Type B pancreatic cell (in vitro differentiated cells): ENCODE measurements around the gene SLTM. TPM values are rescaled to one million over a fixed set of nuclear protein-coding genes. Genes with fewer than 3 reads are reported as not detected.
A peak's percentile ranks its signal among the peaks of the same experiment; 100 is the strongest.

Experiments used
- DNase-seq: peaks from one replicate; pipeline ENCODE4 v3.0.0; 2021; ENCODE audit warnings: mixed read lengths; ENCODE audit not compliant: unreplicated experiment; ENCODE audit errors: extremely low spot score
- H3K27ac Mint-ChIP-seq: 2 replicates; pipeline ENCODE4 v1.8.0; 2021; ENCODE audit warnings: mild to moderate bottlenecking, mixed read lengths
- H3K27me3 Mint-ChIP-seq: 2 replicates; pipeline ENCODE4 v1.8.0; 2021; ENCODE audit warnings: mixed read lengths
- H3K36me3 Mint-ChIP-seq: 2 replicates; pipeline ENCODE4 v1.8.0; 2021; ENCODE audit warnings: mixed read lengths
- H3K4me1 Mint-ChIP-seq: one replicate; pipeline ENCODE4 v1.8.0; 2021; ENCODE audit warnings: mixed read lengths; ENCODE audit not compliant: unreplicated experiment
- H3K4me3 Mint-ChIP-seq: 2 replicates; pipeline ENCODE4 v1.8.0; 2021; ENCODE audit warnings: mild to moderate bottlenecking, mixed read lengths
- H3K9me3 Mint-ChIP-seq: 2 replicates; pipeline ENCODE4 v1.8.0; 2021; ENCODE audit warnings: mixed read lengths
- CTCF ChIP-seq: fragments of 200-600 bp; sonication (generic); conservative IDR thresholded peaks from 2 replicates; pipeline ENCODE4 v1.5.0; 2021; ENCODE audit warnings: antibody characterized with exemption, mild to moderate bottlenecking
- total RNA-seq: library from RNA; stranded (reverse); gene quantifications from 2 replicates; pipeline ENCODE4 v1.2.1, GENCODE V29; 2021; ENCODE audit warnings: low replicate concordance

The SLTM gene
- total RNA-seq, 1 donor from 2014 or later = 103 TPM

- Mint-ChIP-seq H3K9me3 (no peaks in the 10 kb centered on the region), H3K27ac (no peak overlapping the region), H3K4me3 (no peak overlapping the region), H3K36me3 (peaks cover 62% of the 10 kb centered on the region), H3K4me1 (no peaks in the 10 kb centered on the region), H3K27me3 (no peaks in the 10 kb centered on the region)
- no peak for TF ChIP-seq CTCF
- DNase-seq = no peak
These were observed 53.2 kb downstream of the SLTM start for GRCh38 chr15:58880320-58880719.

- Mint-ChIP-seq H3K4me3 (no peak overlapping the region), H3K27ac (peak overlapping the region; percentile 75), H3K36me3 (peaks cover 51% of the 10 kb centered on the region), H3K27me3 (no peaks in the 10 kb centered on the region), H3K9me3 (no peaks in the 10 kb centered on the region), H3K4me1 (no peaks in the 10 kb centered on the region)
- no peak for TF ChIP-seq CTCF
- DNase-seq = no peak
These were observed 55.3 kb downstream of the SLTM start for GRCh38 chr15:58877999-58878825.

- Mint-ChIP-seq H3K4me1 (no peaks in the 10 kb centered on the region), H3K36me3 (peaks cover 41% of the 10 kb centered on the region), H3K27me3 (no peaks in the 10 kb centered on the region), H3K27ac (peak overlapping the region; percentile 2), H3K4me3 (no peak overlapping the region), H3K9me3 (no peaks in the 10 kb centered on the region)
- DNase-seq = no peak
- TF ChIP-seq CTCF = no peak
These were observed 57.0 kb downstream of the SLTM start for GRCh38 chr15:58876306-58877106.

- no peaks in the 10 kb centered on the region for H3K27me3 Mint-ChIP-seq
- H3K9me3 Mint-ChIP-seq = no peaks in the 10 kb centered on the region
- H3K4me1 Mint-ChIP-seq = no peaks in the 10 kb centered on the region
- peaks cover 33% of the 10 kb centered on the region for H3K36me3 Mint-ChIP-seq
- no peak for DNase-seq
- TF ChIP-seq CTCF = no peak
- no peak overlapping the region for H3K27ac Mint-ChIP-seq
- H3K4me3 Mint-ChIP-seq = no peak overlapping the region
These were observed 58.1 kb downstream of the SLTM start for GRCh38 chr15:58875343-58875742.

GRCh38 chr15:58873267-58873666, 60.2 kb downstream of the SLTM start:
- H3K9me3 Mint-ChIP-seq = no peaks in the 10 kb centered on the region
- H3K4me3 Mint-ChIP-seq = no peak overlapping the region
- no peak for DNase-seq
- peaks cover 19% of the 10 kb centered on the region for H3K36me3 Mint-ChIP-seq
- no peaks in the 10 kb centered on the region for H3K4me1 Mint-ChIP-seq
- no peak for TF ChIP-seq CTCF
- no peak overlapping the region for H3K27ac Mint-ChIP-seq
- H3K27me3 Mint-ChIP-seq = no peaks in the 10 kb centered on the region
